Mesodermal cell (in vitro differentiated cells): ENCODE measurements around the gene MROH8.

ENCODE experiments used
- H3K27ac ChIP-seq: 2 replicates; pipeline ENCODE4 v1.7.0; 2013; ENCODE audit warnings: mild to moderate bottlenecking, low read depth, low read length, moderate library complexity; ENCODE audit not compliant: severe bottlenecking
- H3K36me3 ChIP-seq: 2 replicates; pipeline ENCODE4 v1.7.1; 2013; ENCODE audit warnings: mild to moderate bottlenecking, low read length, moderate library complexity; ENCODE audit not compliant: control insufficient read depth, insufficient read depth
- H3K4me1 ChIP-seq: one replicate; pipeline ENCODE4 v1.7.1; 2013; ENCODE audit warnings: mild to moderate bottlenecking, low read length; ENCODE audit not compliant: insufficient read depth, control insufficient read depth, poor library complexity, severe bottlenecking
- H3K4me3 ChIP-seq: 2 replicates; pipeline ENCODE4 v1.7.0; 2013; ENCODE audit warnings: low read length, control low read depth, mild to moderate bottlenecking; ENCODE audit not compliant: insufficient read depth, poor library complexity, severe bottlenecking; ENCODE audit errors: extremely low read depth
- H3K9me3 ChIP-seq: 2 replicates; pipeline ENCODE4 v1.7.1; 2013; ENCODE audit warnings: mild to moderate bottlenecking, low read length, moderate library complexity; ENCODE audit not compliant: control insufficient read depth
- WGBS, 2 experiments: methylation state at CpG; one replicate each; pipeline ENCODE4 v1.1.5; 2013; ENCODE audit warnings: missing lambda C conversion rate in 2 of 2; ENCODE audit not compliant: insufficient coverage in 2 of 2; 5-methylcytosine and 5-hydroxymethylcytosine counted together

Gene MROH8

GRCh38 chr20:37179683-37180524 lies 556 bp upstream of the MROH8 start:
- H3K9me3 ChIP-seq: no peaks in the 10 kb centered on the region
- peaks cover 39% of the 10 kb centered on the region for H3K36me3 ChIP-seq
- WGBS, 2 experiments: 1 to 19% methylated on average over 10 of the region's 15 CpGs
- peak overlapping the region; percentile 100 for H3K27ac ChIP-seq
- peaks cover 6% of the 10 kb centered on the region for H3K4me1 ChIP-seq
- H3K4me3 ChIP-seq: peak overlapping the region; percentile 89

GRCh38 chr20:37172836-37173235 lies 6.5 kb downstream of the MROH8 start:
- WGBS, 2 experiments: 86 to 93% methylated on average over 2 to 4 of the region's 4 CpGs
- no peaks in the 10 kb centered on the region for H3K4me1 ChIP-seq
- H3K36me3 ChIP-seq: no peaks in the 10 kb centered on the region
- no peak overlapping the region for H3K27ac ChIP-seq
- H3K9me3 ChIP-seq: no peaks in the 10 kb centered on the region
- H3K4me3 ChIP-seq: no peak overlapping the region

GRCh38 chr20:37166867-37167266 lies 12.5 kb downstream of the MROH8 start:
- H3K9me3 ChIP-seq: no peaks in the 10 kb centered on the region
- 86 to 100% methylated on average over 1 of the region's 5 CpGs for WGBS, 2 experiments
- no peaks in the 10 kb centered on the region for H3K4me1 ChIP-seq
- no peak overlapping the region for H3K27ac ChIP-seq
- H3K36me3 ChIP-seq: no peaks in the 10 kb centered on the region
- no peak overlapping the region for H3K4me3 ChIP-seq

- Histone ChIP-seq H3K27ac (no peak overlapping the region), H3K4me1 (peaks cover 4% of the 10 kb centered on the region), H3K4me3 (no peak overlapping the region), H3K36me3 (no peaks in the 10 kb centered on the region), H3K9me3 (no peaks in the 10 kb centered on the region)
- no CpG with 5 or more reads among the region's 1 CpG for WGBS, 2 experiments
Observed at GRCh38 chr20:37165031-37165430, 14.3 kb downstream of the MROH8 start.

- Histone ChIP-seq H3K4me1 (peaks cover 4% of the 10 kb centered on the region), H3K9me3 (no peaks in the 10 kb centered on the region), H3K4me3 (no peak overlapping the region), H3K27ac (no peak overlapping the region), H3K36me3 (no peaks in the 10 kb centered on the region)
- 92 to 97% methylated on average over 2 to 3 of the region's 4 CpGs for WGBS, 2 experiments
Observed at GRCh38 chr20:37163832-37164554, 15.4 kb downstream of the MROH8 start.

- Histone ChIP-seq H3K4me1 (peaks cover 4% of the 10 kb centered on the region), H3K4me3 (no peak overlapping the region), H3K9me3 (no peaks in the 10 kb centered on the region), H3K36me3 (no peaks in the 10 kb centered on the region), H3K27ac (no peak overlapping the region)
- 40% methylated on average over 1 of the region's 6 CpGs; no CpG with 5 or more reads in 1 of the 2 experiments for WGBS, 2 experiments
Observed at GRCh38 chr20:37162646-37163045, 16.7 kb downstream of the MROH8 start.

- H3K27ac ChIP-seq: no peak overlapping the region
- H3K4me3 ChIP-seq: no peak overlapping the region
- H3K9me3 ChIP-seq: no peaks in the 10 kb centered on the region
- no peaks in the 10 kb centered on the region for H3K36me3 ChIP-seq
- peaks cover 4% of the 10 kb centered on the region for H3K4me1 ChIP-seq
- 78 to 85% methylated on average over 9 to 10 of the region's 12 CpGs for WGBS, 2 experiments
Observed at GRCh38 chr20:37161830-37162549, 17.4 kb downstream of the MROH8 start.

GRCh38 chr20:37160683-37161082 lies 18.7 kb downstream of the MROH8 start:
- no peaks in the 10 kb centered on the region for H3K9me3 ChIP-seq
- no peak overlapping the region for H3K4me3 ChIP-seq
- no peaks in the 10 kb centered on the region for H3K36me3 ChIP-seq
- no peak overlapping the region for H3K27ac ChIP-seq
- 80 to 90% methylated on average over 3 to 10 of the region's 10 CpGs for WGBS, 2 experiments
- peaks cover 4% of the 10 kb centered on the region for H3K4me1 ChIP-seq

- Histone ChIP-seq H3K4me3 (no peak overlapping the region), H3K27ac (no peak overlapping the region), H3K4me1 (peaks cover 4% of the 10 kb centered on the region), H3K9me3 (no peaks in the 10 kb centered on the region), H3K36me3 (no peaks in the 10 kb centered on the region)
- WGBS, 2 experiments: 98 to 100% methylated on average over 3 of the region's 4 CpGs
Observed at GRCh38 chr20:37158248-37158647, 21.1 kb downstream of the MROH8 start.

- H3K9me3 ChIP-seq: no peaks in the 10 kb centered on the region
- no peak overlapping the region for H3K4me3 ChIP-seq
- WGBS, 2 experiments: 88 to 95% methylated on average over 9 of the region's 9 CpGs
- H3K36me3 ChIP-seq: no peaks in the 10 kb centered on the region
- H3K27ac ChIP-seq: no peak overlapping the region
- peaks cover 4% of the 10 kb centered on the region for H3K4me1 ChIP-seq
Observed at GRCh38 chr20:37155987-37156386, 23.4 kb downstream of the MROH8 start.
